Loucy (cell line): ENCODE data around the gene GLRA2.

ENCODE experiments used
- H2AFZ ChIP-seq: fragments of 200-600 bp; sonication (generic); 2 replicates; pipeline ENCODE4 v1.6.0; 2016; ENCODE audit warnings: antibody characterized with exemption, mild to moderate bottlenecking, low read length, moderate library complexity
- H3F3A ChIP-seq: fragments of 200-600 bp; 2 replicates; pipeline ENCODE4 v1.6.0; 2016; ENCODE audit warnings: antibody characterized with exemption, low read depth, mild to moderate bottlenecking
- H3K27me3 ChIP-seq: fragments of 200-600 bp; sonication (generic); 2 replicates; pipeline ENCODE4 v1.6.1; 2014; ENCODE audit warnings: low read length, mild to moderate bottlenecking; ENCODE audit not compliant: insufficient read depth, poor library complexity, severe bottlenecking
- H3K36me3 ChIP-seq: fragments of 200-600 bp; sonication (generic); 2 replicates; pipeline ENCODE4 v1.6.1; 2016; ENCODE audit warnings: low read length; ENCODE audit not compliant: insufficient read depth
- H3K4me1 ChIP-seq: fragments of 200-600 bp; sonication (generic); 2 replicates; pipeline ENCODE4 v1.5.1; 2014; ENCODE audit warnings: low read length, mild to moderate bottlenecking; ENCODE audit not compliant: insufficient read depth, poor library complexity, severe bottlenecking
- H3K4me2 ChIP-seq: fragments of 200-600 bp; sonication (generic); 2 replicates; pipeline ENCODE4 v1.6.0; 2014; ENCODE audit warnings: antibody characterized with exemption, low read length, low read depth, mild to moderate bottlenecking; ENCODE audit not compliant: poor library complexity, severe bottlenecking
- H3K4me3 ChIP-seq: fragments of 200-600 bp; sonication (generic); 2 replicates; pipeline ENCODE4 v1.5.1; 2014; ENCODE audit warnings: low read length, mild to moderate bottlenecking, mixed read lengths; ENCODE audit not compliant: poor library complexity, severe bottlenecking
- H3K79me2 ChIP-seq: fragments of 200-600 bp; sonication (generic); 2 replicates; pipeline ENCODE4 v1.6.1; 2014; ENCODE audit warnings: low read length; ENCODE audit not compliant: insufficient read depth
- H3K9ac ChIP-seq: fragments of 200-600 bp; sonication (generic); 2 replicates; pipeline ENCODE4 v1.6.0; 2014; ENCODE audit warnings: mild to moderate bottlenecking, low read depth, low read length, moderate library complexity; ENCODE audit not compliant: poor library complexity, severe bottlenecking
- H3K9me2 ChIP-seq: fragments of 200-600 bp; sonication (generic); replicated peaks from 2 replicates; pipeline ENCODE4 v1.6.1; 2016; ENCODE audit warnings: low read depth, low read length, mixed read lengths
- H3K9me3 ChIP-seq: fragments of 200-600 bp; sonication (generic); 2 replicates; pipeline ENCODE4 v1.6.1; 2014; ENCODE audit warnings: mild to moderate bottlenecking, antibody characterized with exemption, low read length, low read depth; ENCODE audit not compliant: insufficient read depth
- H4K20me1 ChIP-seq: fragments of 200-600 bp; sonication (generic); 2 replicates; pipeline ENCODE4 v1.6.0; 2014; ENCODE audit warnings: antibody characterized with exemption, low read length, mild to moderate bottlenecking; ENCODE audit not compliant: insufficient read depth, poor library complexity, severe bottlenecking
- CTCF ChIP-seq: fragments of 200-600 bp; sonication (generic); conservative IDR thresholded peaks from 2 replicates; pipeline ENCODE4 v1.5.1; 2014; ENCODE audit warnings: mild to moderate bottlenecking, antibody characterized with exemption, low read length
- EZH2phosphoT487 ChIP-seq: fragments of 200-600 bp; IDR thresholded peaks from 2 replicates; pipeline ENCODE4 v1.6.1; 2018; ENCODE audit warnings: antibody characterized with exemption, mild to moderate bottlenecking, moderate library complexity, borderline replicate concordance

Gene GLRA2

GRCh38 chrX:14618177-14618965, 89.0 kb downstream of the GLRA2 start:
- Histone ChIP-seq H3K79me2 (no peaks in the 10 kb centered on the region), H3K4me2 (no peak overlapping the region), H2AFZ (no peak overlapping the region), H3K4me1 (no peaks in the 10 kb centered on the region), H3K9me2 (no peaks in the 10 kb centered on the region), H3K4me3 (no peak overlapping the region), H3K27me3 (no peaks in the 10 kb centered on the region), H3F3A (no peaks in the 10 kb centered on the region), H3K9ac (no peak overlapping the region), H4K20me1 (no peaks in the 10 kb centered on the region), H3K36me3 (no peaks in the 10 kb centered on the region), H3K9me3 (no peaks in the 10 kb centered on the region)
- TF ChIP-seq EZH2phosphoT487 = no peak
- no peak for TF ChIP-seq CTCF

DNA sequence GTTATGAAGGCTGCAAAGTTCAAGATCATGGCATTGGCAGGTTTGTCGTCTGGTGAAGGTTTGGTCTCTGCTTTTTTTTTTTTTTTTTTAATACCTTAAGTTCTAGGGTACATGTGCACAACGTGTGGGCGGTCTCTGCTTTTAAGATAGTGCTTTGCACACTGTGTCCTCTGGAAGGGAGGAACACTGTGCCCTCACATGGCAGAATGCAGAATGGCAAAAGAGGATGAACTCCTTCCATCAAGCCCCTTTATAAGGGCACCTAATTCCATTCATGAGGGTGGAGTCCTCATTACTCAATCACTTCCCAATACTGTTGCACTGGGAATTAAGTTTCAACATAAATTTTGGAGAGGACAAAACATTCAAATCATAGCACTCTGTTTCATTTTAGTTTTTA, 101.4 kb downstream of the GLRA2 start:
- Histone ChIP-seq H4K20me1 (no peaks in the 10 kb centered on the region), H3K79me2 (no peaks in the 10 kb centered on the region), H2AFZ (no peak overlapping the region), H3F3A (no peaks in the 10 kb centered on the region), H3K9me2 (no peaks in the 10 kb centered on the region), H3K4me2 (no peak overlapping the region), H3K36me3 (no peaks in the 10 kb centered on the region), H3K9ac (no peak overlapping the region), H3K9me3 (no peaks in the 10 kb centered on the region), H3K4me1 (peaks cover 5% of the 10 kb centered on the region), H3K4me3 (no peak overlapping the region), H3K27me3 (no peaks in the 10 kb centered on the region)
- TF ChIP-seq EZH2phosphoT487 = no peak
- TF ChIP-seq CTCF = peak; percentile 34; the same call in 1 of the 2 replicates

GRCh38 chrX:14641681-14642655, 112.6 kb downstream of the GLRA2 start:
- Histone ChIP-seq H3K9ac (no peak overlapping the region), H3K9me2 (no peaks in the 10 kb centered on the region)

More at GRCh38 chrX:14641681-14642655, 112.6 kb downstream of the GLRA2 start:
- Histone ChIP-seq H2AFZ (no peak overlapping the region), H3K9me3 (no peaks in the 10 kb centered on the region), H3K4me1 (no peaks in the 10 kb centered on the region), H3K4me3 (no peak overlapping the region), H3K36me3 (no peaks in the 10 kb centered on the region), H3K79me2 (no peaks in the 10 kb centered on the region), H3K27me3 (no peaks in the 10 kb centered on the region), H3F3A (no peaks in the 10 kb centered on the region), H4K20me1 (no peaks in the 10 kb centered on the region), H3K4me2 (no peak overlapping the region)
- TF ChIP-seq EZH2phosphoT487 = no peak
- no peak for TF ChIP-seq CTCF
